ENCODE data around the gene BRPF1. TPM values are rescaled to one million over a fixed set of nuclear protein-coding genes. Genes with fewer than 3 reads are reported as not detected.
A peak's percentile ranks its signal among the peaks of the same experiment; 100 is the strongest.

Gene BRPF1
- total RNA-seq, 4 donors from 2014 or later = 10.8 to 36.0 (median 16.7) TPM

- peak overlapping the region in 1 of 2 donors; percentile 24 for H3K27ac ChIP-seq
- no peak for TF ChIP-seq POLR2A (IDR thresholded peaks at IDR 0.05)
- TF ChIP-seq CTCF (IDR thresholded peaks at IDR 0.05) = no peak
- no peaks in the 10 kb centered on the region for H3K27me3 ChIP-seq
- no peaks in the 10 kb centered on the region for H3K9me3 ChIP-seq
- intact Hi-C loops (cut with DNase I; ENCODE audit: low total_unique reads) = no loop called here
- no peaks in the 10 kb centered on the region for H3K36me3 ChIP-seq
- DNase-seq = no peak
- H3K4me3 ChIP-seq = no peak overlapping the region
- peaks cover 0 to 9% of the 10 kb centered on the region in 2 donors for H3K4me1 ChIP-seq
Observed at GRCh38 chr3:9727041-9727595, 4.4 kb upstream of the BRPF1 start.

- TF ChIP-seq POLR2A (IDR thresholded peaks at IDR 0.05) (no peak), CTCF (IDR thresholded peaks at IDR 0.05) (no peak)
- Histone ChIP-seq H3K27me3 (no peaks in the 10 kb centered on the region), H3K36me3 (no peaks in the 10 kb centered on the region), H3K4me3 (no peak overlapping the region), H3K9me3 (no peaks in the 10 kb centered on the region), H3K27ac (peak overlapping the region in 1 of 2 donors; percentile 24), H3K4me1 (peaks cover 0 to 16% of the 10 kb centered on the region in 2 donors)
- intact Hi-C loops (cut with DNase I; ENCODE audit: low total_unique reads) = no loop called here
- no peak for DNase-seq
Observed at GRCh38 chr3:9727743-9728142, 3.8 kb upstream of the BRPF1 start.

GRCh38 chr3:9729419-9729818 is 2.1 kb upstream of the BRPF1 start:
- Histone ChIP-seq H3K4me1 (peaks cover 0 to 26% of the 10 kb centered on the region in 2 donors), H3K36me3 (no peaks in the 10 kb centered on the region), H3K27me3 (no peaks in the 10 kb centered on the region), H3K4me3 (no peak overlapping the region), H3K27ac (peak overlapping the region in 1 of 2 donors; percentile 94), H3K9me3 (no peaks in the 10 kb centered on the region)
- DNase-seq = no peak
- intact Hi-C loops (cut with DNase I; ENCODE audit: low total_unique reads) = no loop called here
- TF ChIP-seq CTCF (IDR thresholded peaks at IDR 0.05) (no peak), POLR2A (IDR thresholded peaks at IDR 0.05) (no peak)

GRCh38 chr3:9730657-9731205 is 804 bp upstream of the BRPF1 start:
- DNase-seq = no peak
- Histone ChIP-seq H3K4me1 (peaks cover 0 to 21% of the 10 kb centered on the region in 2 donors), H3K27ac (peak overlapping the region; percentile 94 to 96), H3K4me3 (peak overlapping the region; percentile 92 to 95), H3K9me3 (no peaks in the 10 kb centered on the region), H3K36me3 (no peaks in the 10 kb centered on the region), H3K27me3 (no peaks in the 10 kb centered on the region)
- intact Hi-C loops (cut with DNase I; ENCODE audit: low total_unique reads) = no loop called here
- TF ChIP-seq POLR2A (IDR thresholded peaks at IDR 0.05) = no peak
- TF ChIP-seq CTCF (IDR thresholded peaks at IDR 0.05) = peak in 1 of 4 experiments; percentile 9

GRCh38 chr3:9732080-9732739 is 675 bp downstream of the BRPF1 start:
- no peaks in the 10 kb centered on the region for H3K27me3 ChIP-seq
- H3K36me3 ChIP-seq = no peaks in the 10 kb centered on the region
- H3K9me3 ChIP-seq = no peaks in the 10 kb centered on the region
- intact Hi-C loops (cut with DNase I; ENCODE audit: low total_unique reads) = no loop called here
- peaks cover 0 to 21% of the 10 kb centered on the region in 2 donors for H3K4me1 ChIP-seq
- no peak for DNase-seq
- H3K4me3 ChIP-seq = peak overlapping the region; percentile 92 to 95
- no peak for TF ChIP-seq POLR2A (IDR thresholded peaks at IDR 0.05)
- TF ChIP-seq CTCF (IDR thresholded peaks at IDR 0.05) = no peak
- peak overlapping the region; percentile 94 to 96 for H3K27ac ChIP-seq

Data from uterus (tissue), 4 donors.